ENCODE results near the gene LIN37.

DNA sequence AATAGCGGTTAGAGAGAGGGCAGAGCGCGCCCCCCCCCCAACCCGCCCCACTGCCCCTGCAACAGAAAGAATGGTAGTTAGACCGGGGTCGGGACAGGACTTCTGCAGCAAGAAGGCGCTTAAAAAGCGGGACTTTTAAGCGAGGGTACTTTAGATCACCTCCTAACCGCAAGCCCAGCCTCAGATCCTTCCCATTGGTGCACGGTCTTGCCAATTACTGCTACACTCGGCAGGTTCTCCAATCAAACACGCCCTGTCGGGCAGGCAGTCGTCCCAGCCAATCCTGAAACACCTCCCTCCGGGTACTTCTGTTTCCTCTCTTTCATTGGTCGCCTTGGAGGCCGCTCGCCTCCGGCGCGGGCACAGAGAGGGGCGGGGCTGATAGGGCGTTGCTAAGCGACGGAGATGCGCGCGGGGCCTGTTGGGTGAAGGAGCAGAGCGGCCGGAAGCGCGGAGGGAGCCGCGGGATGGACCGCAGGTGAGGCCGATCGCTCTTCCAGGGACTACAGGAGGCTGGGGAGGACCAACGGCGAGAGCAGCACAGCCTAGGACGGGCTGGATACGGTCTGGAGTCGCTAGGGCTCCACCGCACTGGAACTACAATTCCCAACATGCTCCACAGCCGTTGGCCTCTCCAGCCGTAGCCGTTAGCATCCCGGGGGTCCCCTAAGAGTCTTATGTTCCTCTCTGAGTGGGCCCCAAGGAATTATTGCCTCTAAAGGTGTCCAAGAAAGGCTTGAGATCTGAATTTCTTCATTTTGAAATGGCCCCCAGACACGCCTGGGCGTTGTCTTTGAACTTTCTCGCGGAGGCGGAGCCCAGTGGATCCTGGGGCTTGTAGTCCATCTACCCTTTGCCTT is 9.6 kb downstream of the LIN37 start, which contains the start of gene PROSER3:
- TF ChIP-seq POLR2AphosphoS5 (IDR thresholded peaks at IDR 0.05; ENCODE audit: borderline replicate concordance, low read depth, low read length) = peak; percentile 56; the same call in 1 of the 2 replicates
- TF ChIP-seq EZH2 (IDR thresholded peaks at IDR 0.05) = no peak

All from SK-N-MC (cell line).